Pancreas (tissue), 10 donors: ENCODE measurements around the gene RBMS3. TPM values are rescaled to one million over a fixed set of nuclear protein-coding genes. Genes with fewer than 3 reads are reported as not detected.

Experiments used
- ATAC-seq, 4 donors: fragments of 200-7000 bp; cut with Tn5 transposase; one replicate each; pipeline versions ENCODE4 v1.8.0 to v1.9.1; 2020; ENCODE audit warnings: mild to moderate bottlenecking in 4 of 4, moderate library complexity in 4 of 4
- DNase-seq, 6 donors: peaks; one replicate each; pipeline ENCODE4 v3.0.0-alpha.2; 2020
- FAIRE-seq: peaks from 2 replicates; lab custom pipeline; 2012; peaks lifted over from hg19 to GRCh38; lab: Jason Lieb, UNC
- H3K27ac ChIP-seq, 4 donors: fragments of 200-600 bp; sonication (generic); 1 replicate in 3 of 4; 2 replicates in 1 of 4; pipeline versions ENCODE4 v1.5.0 to v1.8.0; 2020
- H3K27me3 ChIP-seq, 4 donors: fragments of 200-600 bp; one replicate each; pipeline ENCODE4 v1.8.0; 2021
- H3K36me3 ChIP-seq, 3 donors: fragments of 200-600 bp; sonication (generic) in 1 of 3; one replicate each; pipeline versions ENCODE4 v1.5.0 to v1.8.0; 2020 to 2021
- H3K4me1 ChIP-seq, 3 donors: fragments of 200-600 bp; one replicate each; pipeline ENCODE4 v1.8.0; 2021
- H3K4me3 ChIP-seq, 4 donors: fragments of 200-600 bp; sonication (generic) in 2 of 4; one replicate each; pipeline versions ENCODE4 v1.5.0 to v1.8.0; 2020 to 2021
- H3K9me3 ChIP-seq, 4 donors: fragments of 200-600 bp; one replicate each; pipeline ENCODE4 v1.8.0; 2021
- CTCF ChIP-seq, 4 donors: fragments of 200-600 bp; sonication (generic) in 3 of 4; IDR thresholded peaks; one replicate each; pipeline versions ENCODE4 v1.5.0 to v1.8.0; 2021; ENCODE audit warnings: antibody characterized with exemption in 4 of 4
- WGBS, 2 donors: extraction: QIAGEN DNeasy Blood & Tissue Kit; methylation state at CpG; one replicate each; pipeline ENCODE4 v1.1.7; 2013; 5-methylcytosine and 5-hydroxymethylcytosine counted together
- intact Hi-C, 3 donors: fragments of 100-400 bp; cut with DNase I; formaldehyde crosslinking; loops; one replicate each; pipeline versions ENCODE4 v1.11.1 to v1.14.2; 2022
- polyA plus RNA-seq, 2 donors: library from polyadenylated mRNA; stranded (reverse); fragments of 200-250 nt; gene quantifications; one replicate each; pipeline ENCODE4 v1.2.3, GENCODE V29; 2013
- total RNA-seq, 6 donors: library from RNA; stranded (reverse); fragmentation: NEBNext Ultra II Directional in 4 of 6; extraction: Animal tissue kit (Norgen Biotek cat#: 25700) in 4 of 6; gene quantifications; one replicate each; pipeline versions ENCODE4 v1.2.1 to v1.2.4, GENCODE V29; 2021 to 2023
- donor health status: healthy with polysubstance abuse.
- donor health status: DM: no; HTN: no; CAD: no; lungs with moderate emphysema.
- donor health status: DM: no; HTN: no; CAD: no.
- donor health status: control.
- donor health status: control.
- donor health status: Bipolar disorder and iron deficiency.
- donor health status: DM: yes; HTN: yes; CAD: no.
- donor health status: DM: no; HTN: no; CAD: no.
- donor health status: DM: no; HTN: no; CAD: no.
- donor health status: DM: yes; HTN: yes; CAD: no.

The RBMS3 gene
- total and polyA plus RNA-seq, 8 donors = 4.0 to 10.0 (median 6.6) TPM

- FAIRE-seq (no peak), ATAC-seq (no peak), DNase-seq (no peak)
- H3K4me1 ChIP-seq = no peaks in the 10 kb centered on the region
- no peak for TF ChIP-seq CTCF (IDR thresholded peaks at IDR 0.05)
- H3K27ac ChIP-seq = no peak overlapping the region
- intact Hi-C loops = no loop called here
- 68 to 86% methylated on average over 1 of the region's 1 CpG for WGBS, 2 donors
- no peaks in the 10 kb centered on the region for H3K9me3 ChIP-seq
- H3K36me3 ChIP-seq = no peaks in the 10 kb centered on the region
- no peak overlapping the region for H3K4me3 ChIP-seq
- no peaks in the 10 kb centered on the region for H3K27me3 ChIP-seq
Observed at GRCh38 chr3:29511701-29512100, 230.8 kb downstream of the RBMS3 start.

GRCh38 chr3:29512641-29513040 is 231.8 kb downstream of the RBMS3 start:
- Histone ChIP-seq H3K36me3 (no peaks in the 10 kb centered on the region), H3K4me3 (no peak overlapping the region), H3K9me3 (no peaks in the 10 kb centered on the region), H3K4me1 (no peaks in the 10 kb centered on the region), H3K27ac (no peak overlapping the region), H3K27me3 (no peaks in the 10 kb centered on the region)
- intact Hi-C loops = no loop called here
- ATAC-seq (no peak), FAIRE-seq (no peak), DNase-seq (no peak)
- WGBS, 2 donors = 71 to 72% methylated on average over 4 of the region's 4 CpGs
- no peak for TF ChIP-seq CTCF (IDR thresholded peaks at IDR 0.05)

- Histone ChIP-seq H3K9me3 (no peaks in the 10 kb centered on the region), H3K27ac (no peak overlapping the region), H3K36me3 (no peaks in the 10 kb centered on the region), H3K4me3 (no peak overlapping the region), H3K4me1 (no peaks in the 10 kb centered on the region), H3K27me3 (no peaks in the 10 kb centered on the region)
- DNase-seq = no peak
- intact Hi-C loops = no loop called here
- 36 to 50% methylated on average over 3 of the region's 3 CpGs for WGBS, 2 donors
- FAIRE-seq = no peak
- ATAC-seq = no peak
- no peak for TF ChIP-seq CTCF (IDR thresholded peaks at IDR 0.05)
Observed at GRCh38 chr3:29513236-29513635, 232.4 kb downstream of the RBMS3 start.

GRCh38 chr3:29514170-29514569 is 233.3 kb downstream of the RBMS3 start:
- DNase-seq = no peak
- H3K27me3 ChIP-seq = no peaks in the 10 kb centered on the region
- H3K27ac ChIP-seq = no peak overlapping the region
- no peak for ATAC-seq
- H3K4me1 ChIP-seq = no peaks in the 10 kb centered on the region
- intact Hi-C loops = no loop called here
- no peak for FAIRE-seq
- WGBS, 2 donors = 42 to 49% methylated on average over 3 of the region's 3 CpGs
- no peaks in the 10 kb centered on the region for H3K36me3 ChIP-seq
- H3K9me3 ChIP-seq = no peaks in the 10 kb centered on the region
- H3K4me3 ChIP-seq = no peak overlapping the region
- no peak for TF ChIP-seq CTCF (IDR thresholded peaks at IDR 0.05)

- Histone ChIP-seq H3K27ac (no peak overlapping the region), H3K27me3 (no peaks in the 10 kb centered on the region), H3K9me3 (no peaks in the 10 kb centered on the region), H3K4me3 (no peak overlapping the region), H3K4me1 (no peaks in the 10 kb centered on the region), H3K36me3 (no peaks in the 10 kb centered on the region)
- FAIRE-seq (no peak), ATAC-seq (no peak), DNase-seq (no peak)
- intact Hi-C loops = no loop called here
- WGBS, 2 donors = 18 to 21% methylated on average over 3 of the region's 3 CpGs
- TF ChIP-seq CTCF (IDR thresholded peaks at IDR 0.05) = no peak
Observed at GRCh38 chr3:29514912-29515311, 234.0 kb downstream of the RBMS3 start.
